H9 (cell line): ENCODE data around the gene CETP. TPM values are rescaled to one million over a fixed set of nuclear protein-coding genes. Genes with fewer than 3 reads are reported as not detected.
A peak's percentile ranks its signal among the peaks of the same experiment; 100 is the strongest.

Source experiments
- DNase-seq: peaks from one replicate; pipeline ENCODE4 v3.0.0-alpha.2; 2017
- H2AFZ ChIP-seq: one replicate; pipeline ENCODE4 v1.6.1; 2013; ENCODE audit warnings: mild to moderate bottlenecking, low read length, control low read depth, moderate library complexity
- H2AK5ac ChIP-seq: 2 replicates; pipeline ENCODE4 v1.6.1; 2013; ENCODE audit warnings: low read length, control low read depth, mixed read lengths; ENCODE audit not compliant: insufficient read length
- H2BK120ac ChIP-seq: one replicate; pipeline ENCODE4 v1.6.1; 2013; ENCODE audit warnings: low read depth, mild to moderate bottlenecking, low read length, control low read depth, inconsistent platforms; ENCODE audit not compliant: poor library complexity, severe bottlenecking
- H2BK12ac ChIP-seq: 2 replicates; pipeline ENCODE4 v1.6.1; 2013; ENCODE audit warnings: low read length, control low read depth, mixed read lengths, low read depth; ENCODE audit not compliant: insufficient read length
- H2BK15ac ChIP-seq: 2 replicates; pipeline ENCODE4 v1.6.1; 2013; ENCODE audit warnings: low read depth, low read length, control low read depth
- H2BK20ac ChIP-seq: one replicate; pipeline ENCODE4 v1.6.1; 2013; ENCODE audit warnings: low read depth, mild to moderate bottlenecking, low read length, control low read depth, inconsistent platforms; ENCODE audit not compliant: poor library complexity, severe bottlenecking
- H2BK5ac ChIP-seq: 2 replicates; pipeline ENCODE4 v1.6.1; 2013; ENCODE audit warnings: low read length, control low read depth, mixed read lengths; ENCODE audit not compliant: insufficient read length
- H3K14ac ChIP-seq: 2 replicates; pipeline ENCODE4 v1.6.1; 2013; ENCODE audit warnings: low read length, control low read depth; ENCODE audit not compliant: insufficient read depth
- H3K18ac ChIP-seq: 2 replicates; pipeline ENCODE4 v1.6.1; 2013; ENCODE audit warnings: low read depth, mild to moderate bottlenecking, mixed read lengths, low read length, control low read depth; ENCODE audit not compliant: insufficient read length
- H3K23ac ChIP-seq: 2 replicates; pipeline ENCODE4 v1.6.1; 2013; ENCODE audit warnings: low read length, control low read depth, mixed read lengths, low read depth; ENCODE audit not compliant: insufficient read length
- H3K23me2 ChIP-seq: 2 replicates; pipeline ENCODE4 v1.6.1; 2013; ENCODE audit warnings: low read depth, mild to moderate bottlenecking, mixed read lengths, low read length, control low read depth; ENCODE audit not compliant: insufficient read length, poor library complexity, severe bottlenecking
- H3K27ac ChIP-seq: 2 replicates; pipeline ENCODE4 v1.5.1; 2013; ENCODE audit warnings: low read length, control low read depth, mixed read lengths, low read depth; ENCODE audit not compliant: insufficient read length
- H3K27me3 ChIP-seq: 2 replicates; pipeline ENCODE4 v1.6.1; 2013; ENCODE audit warnings: low read length, control low read depth, inconsistent platforms; ENCODE audit not compliant: insufficient read depth
- H3K4ac ChIP-seq: 2 replicates; pipeline ENCODE4 v1.6.1; 2013; ENCODE audit warnings: low read depth, mild to moderate bottlenecking, control low read depth, inconsistent platforms, low read length, moderate library complexity
- H3K4me1 ChIP-seq: 2 replicates; pipeline ENCODE4 v1.6.1; 2013; ENCODE audit warnings: low read length, control low read depth, inconsistent platforms; ENCODE audit not compliant: insufficient read depth
- H3K4me2 ChIP-seq: 2 replicates; pipeline ENCODE4 v1.6.1; 2013; ENCODE audit warnings: low read length, control low read depth, mixed read lengths; ENCODE audit not compliant: insufficient read length, insufficient read depth
- H3K56ac ChIP-seq: 2 replicates; pipeline ENCODE4 v1.6.1; 2013; ENCODE audit warnings: low read depth, mild to moderate bottlenecking, mixed read lengths, low read length, control low read depth; ENCODE audit not compliant: insufficient read length
- H3K79me1 ChIP-seq: 2 replicates; pipeline ENCODE4 v1.6.1; 2013; ENCODE audit warnings: low read depth, mild to moderate bottlenecking, moderate library complexity, low read length, control low read depth, inconsistent platforms; ENCODE audit not compliant: insufficient read depth, poor library complexity, severe bottlenecking
- H3K79me2 ChIP-seq: 2 replicates; pipeline ENCODE4 v1.6.1; 2013; ENCODE audit warnings: low read length, control low read depth, inconsistent platforms; ENCODE audit not compliant: insufficient read depth
- H3K9ac ChIP-seq: 2 replicates; pipeline ENCODE4 v1.6.1; 2013; ENCODE audit warnings: low read length, control low read depth, mixed read lengths; ENCODE audit not compliant: insufficient read length; ENCODE audit errors: extremely low read depth
- H3K9me3 ChIP-seq: one replicate; pipeline ENCODE4 v1.6.1; 2013; ENCODE audit warnings: low read depth, low read length, inconsistent platforms; ENCODE audit not compliant: control insufficient read depth
- H3T11ph ChIP-seq: one replicate; pipeline ENCODE4 v1.6.1; 2013; ENCODE audit warnings: mild to moderate bottlenecking, low read length, control low read depth, inconsistent platforms
- H4K20me1 ChIP-seq: one replicate; pipeline ENCODE4 v1.6.1; 2013; ENCODE audit not compliant: control insufficient read depth, insufficient read length, insufficient read depth
- H4K5ac ChIP-seq: 2 replicates; pipeline ENCODE4 v1.6.1; 2013; ENCODE audit warnings: low read depth, mild to moderate bottlenecking, mixed read lengths, low read length, control low read depth; ENCODE audit not compliant: insufficient read length
- H4K8ac ChIP-seq: replicated peaks from 2 replicates; pipeline ENCODE4 v1.6.1; 2013; ENCODE audit warnings: low read length, control low read depth, mixed read lengths, low read depth; ENCODE audit not compliant: insufficient read length
- H4K91ac ChIP-seq: 2 replicates; pipeline ENCODE4 v1.6.1; 2013; ENCODE audit warnings: low read depth, mild to moderate bottlenecking, moderate library complexity, mixed read lengths, low read length, control low read depth; ENCODE audit not compliant: insufficient read length
- H3K27ac Mint-ChIP-seq, 3 experiments: 2 replicates in 2 of 3; 3 replicates in 1 of 3; pipeline ENCODE4 v1.8.0; 2020 to 2021; ENCODE audit warnings: mixed read lengths in 3 of 3, mild to moderate bottlenecking in 1 of 3, moderate library complexity in 1 of 3
- H3K27me3 Mint-ChIP-seq: 2 replicates; pipeline ENCODE4 v1.8.0; 2021; ENCODE audit warnings: low read depth, mild to moderate bottlenecking, moderate library complexity, mixed read lengths
- H3K36me3 Mint-ChIP-seq, 3 experiments: 2 replicates in 2 of 3; 3 replicates in 1 of 3; pipeline ENCODE4 v1.8.0; 2020 to 2021; ENCODE audit warnings: low read depth in 3 of 3, mixed read lengths in 3 of 3; ENCODE audit not compliant: insufficient read depth in 1 of 3
- H3K4me1 Mint-ChIP-seq, 2 experiments: 2 replicates each; pipeline ENCODE4 v1.8.0; 2020; ENCODE audit warnings: mixed read lengths in 2 of 2
- H3K4me3 Mint-ChIP-seq, 2 experiments: 2 replicates in 1 of 2; 3 replicates in 1 of 2; pipeline ENCODE4 v1.8.0; 2020 to 2021; ENCODE audit warnings: mild to moderate bottlenecking in 2 of 2, mixed read lengths in 2 of 2, moderate library complexity in 1 of 2
- H3K9me3 Mint-ChIP-seq, 2 experiments: 2 replicates in 1 of 2; 3 replicates in 1 of 2; pipeline ENCODE4 v1.8.0; 2020; ENCODE audit warnings: mild to moderate bottlenecking in 2 of 2, mixed read lengths in 2 of 2, moderate library complexity in 1 of 2
- WGBS: extraction: QIAGEN DNeasy Blood & Tissue Kit; methylation state at CpG from one replicate; pipeline ENCODE4 v1.1.7; 2013; ENCODE audit warnings: missing lambda C conversion rate, low lambda C conversion rate, mixed read lengths; ENCODE audit not compliant: insufficient read length; ENCODE audit errors: extremely low coverage; 5-methylcytosine and 5-hydroxymethylcytosine counted together
- total RNA-seq: library from RNA; stranded (reverse); gene quantifications from 2 replicates; pipeline ENCODE4 v1.2.1, GENCODE V29; 2021
- TF ChIP-seq, protein P1 (sequence below): fragments of 200-600 bp; sonication (generic); conservative IDR thresholded peaks from 3 replicates; pipeline ENCODE4 v1.8.0; 2021; ENCODE audit warnings: antibody characterized with exemption, mild to moderate bottlenecking

CETP gene
- total RNA-seq, 1 experiment from 2014 or later = not detected

DNA sequence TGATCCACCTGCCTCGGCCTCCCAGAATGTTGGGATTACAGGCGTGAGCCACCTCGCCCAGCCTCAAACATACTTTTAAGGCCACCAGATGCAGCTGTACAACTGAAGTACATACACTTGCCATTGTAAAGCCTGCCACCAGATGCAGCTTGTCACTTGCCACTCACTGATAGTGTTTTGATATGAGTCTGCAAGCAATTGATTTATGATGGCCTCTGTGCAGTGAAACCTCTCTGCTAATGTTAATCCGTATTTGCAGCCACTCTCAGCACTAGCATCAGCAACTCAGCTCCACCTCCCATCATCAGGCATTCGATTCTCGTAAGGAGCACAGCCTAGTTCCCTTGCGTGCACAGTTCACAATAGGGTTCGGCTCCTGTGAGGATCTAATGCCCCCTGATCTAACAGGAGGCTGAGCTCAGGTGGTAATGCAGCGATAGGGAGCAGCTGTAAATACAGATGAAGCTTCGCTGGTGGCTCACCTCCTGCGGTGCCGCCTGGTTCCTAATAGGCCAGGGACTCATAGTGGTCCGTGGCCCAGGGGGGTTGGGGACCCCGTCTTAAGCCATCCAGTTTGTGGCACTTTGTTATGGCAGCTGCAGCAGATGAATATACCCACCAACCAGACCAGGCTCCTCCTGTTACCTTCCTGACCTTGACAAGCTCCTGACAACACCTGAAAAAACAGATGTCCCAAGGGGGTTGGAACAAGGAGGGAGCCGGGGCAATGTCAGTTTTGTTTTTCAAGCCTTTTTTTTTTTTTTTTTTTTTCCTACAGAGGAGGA is 31.1 kb upstream of the CETP start:
- no peak overlapping the region for H3K23ac ChIP-seq
- peaks cover 3% of the 10 kb centered on the region; the same call in 1 of the 2 replicates for H3K4me1 ChIP-seq
- no peaks in the 10 kb centered on the region for H3K9me3 Mint-ChIP-seq
- no peak overlapping the region for H2BK20ac ChIP-seq
- H3K36me3 Mint-ChIP-seq = peaks cover 0 to 16% (median 13%) of the 10 kb centered on the region in 3 experiments
- no peak overlapping the region for H2BK120ac ChIP-seq
- H3K27me3 ChIP-seq = no peaks in the 10 kb centered on the region
- H3K79me2 ChIP-seq = peaks cover 9% of the 10 kb centered on the region; the same call in 1 of the 2 replicates
- H3K14ac ChIP-seq = no peak overlapping the region
- H3K9ac ChIP-seq = no peak overlapping the region
- no peaks in the 10 kb centered on the region for H4K20me1 ChIP-seq
- H3K27me3 Mint-ChIP-seq = no peaks in the 10 kb centered on the region; the same call in 1 of the 2 replicates
- H4K91ac ChIP-seq = no peak overlapping the region
- no peak for DNase-seq
- H4K8ac ChIP-seq = no peak overlapping the region
- no peak overlapping the region for H3T11ph ChIP-seq
- H3K56ac ChIP-seq = no peak overlapping the region
- H2BK12ac ChIP-seq = no peak overlapping the region
- peaks cover 11% of the 10 kb centered on the region for H3K23me2 ChIP-seq
- no peak overlapping the region for H2AFZ ChIP-seq
- no peaks in the 10 kb centered on the region for H3K9me3 ChIP-seq
- no peak overlapping the region for H3K4me2 ChIP-seq
- WGBS = no CpG with 5 or more reads among the region's 15 CpGs
- TF ChIP-seq, protein P1, sequence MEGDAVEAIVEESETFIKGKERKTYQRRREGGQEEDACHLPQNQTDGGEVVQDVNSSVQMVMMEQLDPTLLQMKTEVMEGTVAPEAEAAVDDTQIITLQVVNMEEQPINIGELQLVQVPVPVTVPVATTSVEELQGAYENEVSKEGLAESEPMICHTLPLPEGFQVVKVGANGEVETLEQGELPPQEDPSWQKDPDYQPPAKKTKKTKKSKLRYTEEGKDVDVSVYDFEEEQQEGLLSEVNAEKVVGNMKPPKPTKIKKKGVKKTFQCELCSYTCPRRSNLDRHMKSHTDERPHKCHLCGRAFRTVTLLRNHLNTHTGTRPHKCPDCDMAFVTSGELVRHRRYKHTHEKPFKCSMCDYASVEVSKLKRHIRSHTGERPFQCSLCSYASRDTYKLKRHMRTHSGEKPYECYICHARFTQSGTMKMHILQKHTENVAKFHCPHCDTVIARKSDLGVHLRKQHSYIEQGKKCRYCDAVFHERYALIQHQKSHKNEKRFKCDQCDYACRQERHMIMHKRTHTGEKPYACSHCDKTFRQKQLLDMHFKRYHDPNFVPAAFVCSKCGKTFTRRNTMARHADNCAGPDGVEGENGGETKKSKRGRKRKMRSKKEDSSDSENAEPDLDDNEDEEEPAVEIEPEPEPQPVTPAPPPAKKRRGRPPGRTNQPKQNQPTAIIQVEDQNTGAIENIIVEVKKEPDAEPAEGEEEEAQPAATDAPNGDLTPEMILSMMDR = no peak
- H2BK5ac ChIP-seq = no peak overlapping the region
- peak overlapping the region; percentile 76 to 94; a peak in 4 of 5 replicates for H3K4me3 Mint-ChIP-seq
- no peak overlapping the region for H3K27ac ChIP-seq
- no peak overlapping the region for H2AK5ac ChIP-seq
- no peak overlapping the region for H3K4ac ChIP-seq
- H3K4me1 Mint-ChIP-seq = peaks cover 21 to 23% of the 10 kb centered on the region in 2 experiments
- peak overlapping the region; percentile 94 to 98 (median 97); a peak in 6 of 7 replicates for H3K27ac Mint-ChIP-seq
- H2BK15ac ChIP-seq = no peak overlapping the region
- peak overlapping the region; percentile 10 for H3K18ac ChIP-seq
- no peak overlapping the region for H4K5ac ChIP-seq
- H3K79me1 ChIP-seq = peaks cover 2% of the 10 kb centered on the region
